GM18499 (cell line): ENCODE measurements around the gene OSTF1.

ENCODE experiments used
- ATAC-seq: cut with Tn5 transposase; IDR thresholded peaks from one replicate; pipeline ENCODE4 v1.9.1; 2021; ENCODE audit warnings: moderate number of reproducible peaks; ENCODE audit not compliant: insufficient read depth, unreplicated experiment

The OSTF1 gene

DNA sequence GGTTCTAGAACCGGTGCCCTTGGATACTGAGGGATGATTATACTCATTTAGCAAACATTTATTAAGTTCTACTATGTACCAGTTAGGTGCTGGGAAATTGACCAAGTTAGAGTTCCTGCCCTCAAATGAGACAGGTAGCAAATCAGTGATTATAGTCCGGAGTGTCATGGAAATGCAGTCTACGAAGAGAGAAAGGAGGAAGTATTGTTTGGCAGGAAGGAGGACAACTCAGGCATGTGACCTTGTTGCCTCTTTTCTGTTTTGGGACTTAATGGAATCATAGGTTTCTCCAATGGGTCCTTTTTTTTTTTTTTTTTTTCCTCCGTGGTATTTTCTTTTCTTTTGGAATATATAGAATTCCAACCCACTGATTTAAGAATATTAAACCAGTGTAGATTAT is 28.0 kb downstream of the OSTF1 start:
- no peak for ATAC-seq

GRCh38 chr9:75117564-75117963 is 29.2 kb downstream of the OSTF1 start:
- no peak for ATAC-seq

DNA sequence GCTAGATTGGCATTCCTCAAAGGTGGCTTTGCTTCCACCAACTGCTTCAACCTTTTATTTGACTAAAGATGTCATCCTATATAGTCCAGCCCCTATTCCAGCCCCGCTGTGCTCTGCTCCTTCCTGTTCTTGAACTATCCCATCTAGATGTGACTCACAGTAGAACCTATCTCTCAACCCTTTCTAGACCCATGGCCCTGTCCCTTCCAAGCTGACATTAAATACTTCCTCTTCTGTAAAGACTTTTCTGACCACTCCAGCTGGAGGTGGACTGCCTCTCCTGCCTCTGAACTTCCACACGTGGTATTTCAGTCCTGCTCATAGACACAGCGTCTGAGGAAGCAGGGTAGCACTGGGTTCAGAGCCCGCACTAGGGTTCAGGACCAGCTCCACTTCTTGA is 32.4 kb downstream of the OSTF1 start:
- no peak for ATAC-seq

- ATAC-seq = no peak
Observed at GRCh38 chr9:75121914-75122558, 33.7 kb downstream of the OSTF1 start.

GRCh38 chr9:75123696-75124095 is 35.4 kb downstream of the OSTF1 start:
- no peak for ATAC-seq

DNA sequence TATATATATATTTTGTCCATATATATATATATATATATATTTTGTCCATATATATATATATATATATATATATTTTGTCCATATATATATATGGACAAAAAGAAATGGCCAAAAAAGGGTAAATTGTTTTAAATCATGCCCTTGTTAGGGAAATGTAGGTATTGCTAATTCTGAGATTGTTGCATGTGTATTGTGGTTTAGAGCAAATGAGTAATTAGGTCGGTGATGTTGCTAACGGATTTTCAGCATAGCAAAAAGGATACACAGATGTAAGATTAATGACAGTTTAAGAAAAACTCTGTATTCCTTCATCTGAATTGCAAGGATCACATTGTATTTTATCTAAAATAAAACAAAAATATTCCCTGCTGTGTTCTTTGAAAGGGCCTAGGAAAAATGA is 40.2 kb downstream of the OSTF1 start:
- no peak for ATAC-seq

- ATAC-seq = no peak
Observed at GRCh38 chr9:75130172-75130571, 41.9 kb downstream of the OSTF1 start.

DNA sequence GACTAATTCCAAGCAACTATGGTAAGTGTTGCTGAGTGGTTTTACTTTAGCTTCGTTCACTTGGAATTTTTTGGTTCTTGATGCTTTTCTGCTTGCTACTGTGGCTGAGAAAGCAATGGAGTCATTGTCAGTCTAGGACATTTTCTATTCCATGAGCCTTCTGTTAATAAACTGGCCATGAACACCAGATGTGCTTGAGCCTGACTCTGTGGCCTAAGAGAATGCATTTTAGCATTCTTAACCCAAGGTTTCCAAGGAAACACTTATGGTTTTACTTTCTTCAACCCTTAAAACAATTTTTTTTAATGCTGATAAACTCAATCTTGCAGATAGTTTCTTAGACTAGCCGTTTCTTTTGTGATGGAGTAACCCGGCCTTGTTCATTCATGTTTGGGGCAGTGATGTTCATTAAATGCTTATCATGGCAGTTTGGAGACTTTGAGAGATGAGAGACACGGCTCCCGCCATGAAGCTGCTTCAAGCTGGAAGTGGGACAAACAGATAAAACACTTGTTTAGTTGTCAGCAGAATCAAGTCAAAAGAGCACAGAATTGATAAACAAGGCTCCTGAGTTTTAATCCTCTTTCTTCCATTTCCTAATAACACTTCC is 42.4 kb downstream of the OSTF1 start:
- ATAC-seq = no peak

DNA sequence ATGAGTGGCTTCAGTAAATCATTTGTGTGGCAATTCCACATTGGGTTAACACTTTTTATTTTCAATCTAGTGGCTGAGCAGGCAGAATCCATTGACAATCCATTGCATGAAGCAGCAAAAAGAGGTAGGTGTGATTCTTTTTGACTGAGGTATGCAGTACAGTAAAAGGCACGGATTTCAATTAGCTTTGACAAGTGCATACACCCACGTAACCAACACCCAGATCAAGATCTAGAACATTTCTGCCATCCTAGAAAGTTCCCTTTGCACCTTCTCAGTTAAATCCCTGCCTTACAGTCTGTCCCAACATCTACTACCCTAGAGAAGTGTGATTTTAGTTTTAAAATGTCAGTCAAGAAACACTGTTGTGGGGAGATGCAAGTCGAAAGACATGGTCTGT is 43.4 kb downstream of the OSTF1 start:
- ATAC-seq = no peak

DNA sequence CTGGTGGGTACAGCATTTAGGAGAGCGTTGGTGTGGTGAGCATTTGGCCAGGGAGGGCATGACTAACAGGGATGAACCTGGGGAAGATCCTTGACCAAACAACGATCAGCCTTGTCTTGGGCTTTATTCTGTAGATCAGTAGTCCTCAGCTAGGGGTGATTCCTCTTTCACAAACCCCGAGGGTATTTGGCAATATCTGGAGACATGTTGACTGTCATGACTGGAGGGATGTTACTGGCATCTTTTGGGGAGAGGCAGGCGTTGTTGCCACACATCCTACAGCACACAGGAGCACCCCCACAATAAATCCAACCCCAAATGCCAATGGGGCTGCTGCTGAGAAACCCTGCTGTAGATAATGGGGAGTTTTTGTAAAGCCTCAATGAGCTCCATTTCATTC is 43.9 kb downstream of the OSTF1 start:
- ATAC-seq = no peak

DNA sequence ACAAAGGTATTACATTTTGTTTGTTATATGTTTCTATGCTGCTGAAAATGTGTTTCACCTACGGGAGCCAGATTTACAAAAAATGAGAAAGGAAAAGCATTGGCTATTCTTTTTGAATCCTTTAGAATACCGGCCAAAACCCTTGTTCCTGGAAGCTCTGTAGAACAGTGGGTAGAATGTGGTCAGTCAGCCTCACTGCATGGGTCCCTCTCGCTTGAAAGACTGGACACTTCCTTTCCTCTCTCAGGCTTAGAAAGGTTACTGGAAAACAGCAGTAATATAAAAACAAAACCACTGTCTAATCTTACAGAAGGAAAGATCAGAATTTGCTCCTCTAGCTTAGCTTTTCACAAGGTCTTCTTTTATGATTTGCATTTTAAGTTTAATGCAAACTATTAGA is 45.1 kb downstream of the OSTF1 start:
- ATAC-seq = no peak

GRCh38 chr9:75134495-75134894 is 46.2 kb downstream of the OSTF1 start:
- no peak for ATAC-seq

GRCh38 chr9:75138260-75139040 is 50.1 kb downstream of the OSTF1 start:
- ATAC-seq = no peak

DNA sequence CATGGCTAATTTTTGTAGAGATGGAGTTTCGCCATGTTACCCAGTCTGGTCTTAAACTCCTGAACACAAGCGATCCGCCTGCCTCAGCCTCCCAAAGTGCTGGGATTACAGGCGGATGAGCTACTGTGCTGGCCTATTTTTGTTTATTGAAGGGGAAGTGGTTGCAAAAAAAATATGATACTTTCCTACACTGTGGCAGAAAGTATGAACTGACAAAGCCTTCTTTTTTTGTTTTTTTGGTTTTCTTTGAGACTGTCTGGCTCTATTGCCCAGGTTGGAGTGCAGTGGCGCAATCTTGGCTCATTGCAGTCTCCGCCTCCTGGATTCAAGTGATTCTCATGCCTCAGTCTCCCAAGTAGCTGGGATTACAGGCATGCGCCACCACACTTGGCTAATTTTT is 50.9 kb downstream of the OSTF1 start:
- no peak for ATAC-seq

DNA sequence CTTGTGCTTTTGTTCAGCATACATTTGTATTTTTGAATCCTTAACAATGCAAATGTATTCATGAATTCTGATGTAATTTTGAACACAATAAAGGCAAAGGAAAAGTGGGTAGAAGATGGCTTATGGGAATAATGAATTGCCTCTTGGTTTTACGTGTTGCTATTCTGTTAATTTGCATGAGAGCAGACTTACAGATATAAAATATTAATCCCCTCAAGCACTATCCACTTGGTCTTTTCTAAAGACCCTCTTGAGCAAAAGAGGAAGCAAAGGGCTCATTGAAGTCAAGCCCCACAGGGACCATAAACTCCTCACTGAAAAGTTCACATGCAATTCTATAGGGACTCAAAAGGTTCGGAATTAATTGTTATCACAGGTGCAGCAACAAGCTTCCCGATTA is 51.9 kb downstream of the OSTF1 start:
- no peak for ATAC-seq

- no peak for ATAC-seq
Observed at GRCh38 chr9:75142202-75142601, 53.9 kb downstream of the OSTF1 start.

- no peak for ATAC-seq
Observed at GRCh38 chr9:75146229-75146628, 57.9 kb downstream of the OSTF1 start.

GRCh38 chr9:75147638-75148037 is 59.3 kb downstream of the OSTF1 start:
- ATAC-seq = no peak

DNA sequence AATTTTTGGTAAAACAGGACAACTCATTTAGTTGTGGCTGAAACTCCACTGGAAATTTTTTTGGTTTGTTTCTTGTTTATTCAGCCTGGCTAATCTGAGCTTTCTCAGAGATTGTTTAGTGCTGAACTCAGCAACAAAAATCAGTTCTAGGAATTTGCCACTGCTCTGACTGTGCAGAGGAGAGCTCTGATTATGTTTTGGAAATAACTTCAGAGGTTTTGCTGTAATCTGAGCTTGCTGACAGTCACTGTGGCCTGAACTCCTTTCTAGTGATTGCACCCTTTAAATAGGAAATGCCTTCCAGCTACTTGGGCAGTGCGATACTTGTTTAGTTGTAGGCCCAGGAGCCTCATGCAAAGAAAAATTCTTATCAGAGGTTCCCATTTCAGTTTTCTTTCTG is 60.2 kb downstream of the OSTF1 start:
- ATAC-seq = no peak

GRCh38 chr9:75149841-75150241 is 61.5 kb downstream of the OSTF1 start:
- ATAC-seq = no peak

GRCh38 chr9:75150512-75150911 is 62.2 kb downstream of the OSTF1 start:
- ATAC-seq = no peak

DNA sequence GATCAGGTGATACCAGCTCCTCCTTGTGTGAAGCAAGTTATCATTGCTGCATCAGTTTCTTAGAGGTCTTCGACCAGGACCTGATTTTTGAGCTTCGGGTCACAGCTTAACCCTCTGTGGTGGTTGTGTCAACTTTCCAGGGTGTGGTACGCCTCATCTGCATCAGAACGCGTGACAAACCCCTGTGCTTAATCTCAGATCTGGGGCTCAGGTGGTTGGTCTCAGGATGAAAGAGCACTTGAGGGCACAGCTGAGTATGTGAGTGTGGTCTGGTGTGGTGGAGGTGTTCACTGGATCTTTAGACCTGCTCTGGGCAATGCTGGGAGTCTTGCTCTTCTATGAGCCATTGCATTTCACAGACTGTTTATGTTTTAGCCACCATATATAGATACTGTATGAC is 64.1 kb downstream of the OSTF1 start:
- ATAC-seq = no peak
